Mesenchymal stem cell (in vitro differentiated cells and primary cell): ENCODE measurements around the gene SYNDIG1L.

Experiments
- DNase-seq: peaks from one replicate; pipeline ENCODE4 v3.0.0-alpha.2; 2013
- H2AFZ ChIP-seq: one replicate; pipeline ENCODE4 v1.6.1; 2013; ENCODE audit warnings: low read depth, mild to moderate bottlenecking, control low read depth, inconsistent platforms, low read length, moderate library complexity
- H2AK5ac ChIP-seq: 2 replicates; pipeline ENCODE4 v1.6.1; 2013; ENCODE audit warnings: low read length, moderate library complexity, mild to moderate bottlenecking, inconsistent platforms; ENCODE audit not compliant: severe bottlenecking
- H2BK120ac ChIP-seq: one replicate; pipeline ENCODE4 v1.6.1; 2013; ENCODE audit warnings: low read depth, mild to moderate bottlenecking, inconsistent platforms, low read length, moderate library complexity
- H2BK12ac ChIP-seq, 2 experiments: one replicate each; pipeline ENCODE4 v1.6.1; 2013; ENCODE audit warnings: inconsistent platforms in 2 of 2, low read length in 2 of 2, mild to moderate bottlenecking in 2 of 2, moderate library complexity in 2 of 2, control low read depth in 1 of 2
- H2BK15ac ChIP-seq: one replicate; pipeline ENCODE4 v1.6.1; 2013; ENCODE audit warnings: mild to moderate bottlenecking, low read depth, inconsistent platforms; ENCODE audit not compliant: poor library complexity, severe bottlenecking
- H2BK5ac ChIP-seq: 2 replicates; pipeline ENCODE4 v1.6.1; 2013; ENCODE audit warnings: low read depth, mild to moderate bottlenecking, low read length, control low read depth, inconsistent platforms; ENCODE audit not compliant: poor library complexity, severe bottlenecking
- H3K14ac ChIP-seq, 2 experiments: one replicate each; pipeline ENCODE4 v1.6.1; 2013; ENCODE audit warnings: inconsistent platforms in 2 of 2, low read length in 2 of 2, control low read depth in 1 of 2, mild to moderate bottlenecking in 1 of 2, moderate library complexity in 1 of 2
- H3K18ac ChIP-seq, 2 experiments: one replicate each; pipeline ENCODE4 v1.6.1; 2013; ENCODE audit warnings: inconsistent platforms in 2 of 2, low read length in 2 of 2, control low read depth in 1 of 2, low read depth in 1 of 2, mild to moderate bottlenecking in 1 of 2
- H3K23ac ChIP-seq, 2 experiments: one replicate each; pipeline ENCODE4 v1.6.1; 2013; ENCODE audit warnings: inconsistent platforms in 2 of 2, low read length in 2 of 2, mild to moderate bottlenecking in 2 of 2, moderate library complexity in 2 of 2, control low read depth in 1 of 2
- H3K27ac ChIP-seq: 2 replicates; pipeline ENCODE4 v1.5.1; 2013; ENCODE audit warnings: mild to moderate bottlenecking, moderate library complexity, low read length, control low read depth, inconsistent platforms; ENCODE audit not compliant: poor library complexity, severe bottlenecking
- H3K27me3 ChIP-seq, 2 experiments: 2 replicates each; pipeline versions ENCODE4 v1.6.1 to v1.7.0; 2013; ENCODE audit warnings: low read length in 2 of 2, mild to moderate bottlenecking in 2 of 2, moderate library complexity in 2 of 2, control low read depth in 1 of 2, inconsistent platforms in 1 of 2; ENCODE audit not compliant: control insufficient read depth in 1 of 2, insufficient read depth in 1 of 2
- H3K36me3 ChIP-seq, 2 experiments: 2 replicates each; pipeline versions ENCODE4 v1.6.1 to v1.7.0; 2013; ENCODE audit warnings: low read length in 2 of 2, control low read depth in 1 of 2, inconsistent platforms in 1 of 2, low read depth in 1 of 2, mild to moderate bottlenecking in 1 of 2; ENCODE audit not compliant: insufficient read depth in 2 of 2, control insufficient read depth in 1 of 2
- H3K4ac ChIP-seq, 2 experiments: one replicate each; pipeline ENCODE4 v1.6.1; 2013; ENCODE audit warnings: inconsistent platforms in 2 of 2, low read length in 2 of 2, mild to moderate bottlenecking in 2 of 2, moderate library complexity in 2 of 2, control low read depth in 1 of 2, low read depth in 1 of 2
- H3K4me1 ChIP-seq: 2 replicates; pipeline ENCODE4 v1.6.1; 2013; ENCODE audit warnings: low read depth, low read length, control low read depth; ENCODE audit not compliant: control insufficient read depth, insufficient read depth
- H3K4me2 ChIP-seq: 2 replicates; pipeline ENCODE4 v1.6.1; 2013; ENCODE audit warnings: low read length, mild to moderate bottlenecking, inconsistent platforms; ENCODE audit not compliant: poor library complexity, severe bottlenecking
- H3K4me3 ChIP-seq, 2 experiments: 2 replicates each; pipeline versions ENCODE4 v1.5.1 to v1.7.0; 2013; ENCODE audit warnings: low read length in 2 of 2, mild to moderate bottlenecking in 2 of 2, control low read depth in 1 of 2, low read depth in 1 of 2; ENCODE audit not compliant: insufficient read depth in 1 of 2
- H3K79me1 ChIP-seq: replicated peaks from 2 replicates; pipeline ENCODE4 v1.6.1; 2013; ENCODE audit warnings: mild to moderate bottlenecking, control low read depth, low read length, inconsistent platforms; ENCODE audit not compliant: poor library complexity, severe bottlenecking
- H3K9ac ChIP-seq: 2 replicates; pipeline ENCODE4 v1.7.0; 2013; ENCODE audit warnings: mild to moderate bottlenecking, low read length, moderate library complexity
- H3K9me3 ChIP-seq: 2 replicates; pipeline ENCODE4 v1.7.0; 2013; ENCODE audit warnings: mild to moderate bottlenecking, low read length; ENCODE audit not compliant: control insufficient read depth
- H4K8ac ChIP-seq: one replicate; pipeline ENCODE4 v1.6.1; 2013; ENCODE audit warnings: inconsistent platforms, mild to moderate bottlenecking, low read length, moderate library complexity
- H4K91ac ChIP-seq: one replicate; pipeline ENCODE4 v1.6.1; 2013; ENCODE audit warnings: mild to moderate bottlenecking, low read length, inconsistent platforms
- WGBS: methylation state at CpG from one replicate; pipeline ENCODE4 v1.1.7; 2013; ENCODE audit warnings: mixed read lengths; 5-methylcytosine and 5-hydroxymethylcytosine counted together

Gene SYNDIG1L

DNA sequence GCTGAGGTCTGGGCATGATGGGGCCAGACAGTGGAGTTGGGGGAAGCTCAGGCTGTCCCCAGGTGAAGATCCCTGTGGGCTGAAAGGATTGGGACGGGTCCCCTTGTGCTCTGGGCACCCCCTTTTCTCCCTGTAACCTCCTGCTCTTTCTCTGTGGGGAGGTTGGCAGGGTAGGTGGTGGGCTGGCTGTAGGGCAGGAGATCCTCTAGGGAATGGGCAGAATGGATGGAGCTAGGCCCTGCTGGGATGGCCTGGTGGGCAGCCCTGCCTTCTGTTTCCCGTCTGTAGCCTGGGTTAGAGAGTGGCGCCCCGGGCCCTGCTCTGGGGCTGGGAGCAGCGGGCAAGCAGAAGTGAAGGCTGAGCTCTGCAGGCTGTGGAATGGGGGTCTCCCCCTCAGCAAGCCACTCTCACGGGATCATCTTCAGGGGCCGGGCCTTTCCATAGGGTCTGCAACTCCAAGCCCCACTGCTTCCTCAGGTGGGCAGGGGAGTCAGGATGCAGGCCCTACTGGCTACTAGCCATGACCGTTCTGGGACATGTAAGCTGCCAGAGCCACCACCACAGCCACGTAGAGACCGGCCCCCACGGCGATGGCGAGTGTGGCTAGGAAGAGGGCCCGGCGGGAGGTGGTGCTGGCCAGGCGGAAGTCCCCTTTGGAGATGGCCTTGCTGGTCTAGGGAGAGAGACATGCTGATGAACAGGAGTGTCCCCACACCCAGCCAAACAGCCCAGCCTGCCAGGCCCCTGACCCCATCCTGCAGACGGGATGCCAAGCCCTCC lies 18.8 kb downstream of the SYNDIG1L start:
- Histone ChIP-seq H2BK120ac (no peak overlapping the region), H3K4ac (no peak overlapping the region), H3K27me3 (peaks cover 70 to 81% of the 10 kb centered on the region in 2 experiments), H2AFZ (no peak overlapping the region), H3K79me1 (no peaks in the 10 kb centered on the region), H3K18ac (no peak overlapping the region), H3K4me2 (no peak overlapping the region), H3K9me3 (no peaks in the 10 kb centered on the region), H3K36me3 (no peaks in the 10 kb centered on the region), H4K91ac (no peak overlapping the region), H3K4me3 (no peak overlapping the region), H2BK15ac (no peak overlapping the region), H3K14ac (no peak overlapping the region), H4K8ac (no peak overlapping the region), H3K4me1 (peaks cover 8% of the 10 kb centered on the region), H2BK5ac (no peak overlapping the region), H3K9ac (no peak overlapping the region), H3K27ac (no peak overlapping the region), H3K23ac (no peak overlapping the region), H2BK12ac (no peak overlapping the region), H2AK5ac (no peak overlapping the region)
- DNase-seq = no peak
- 81% methylated on average over 9 of the region's 17 CpGs for WGBS

GRCh38 chr14:74405663-74406062 lies 20.3 kb downstream of the SYNDIG1L start:
- Histone ChIP-seq H2BK12ac (no peak overlapping the region), H3K9ac (no peak overlapping the region), H3K14ac (no peak overlapping the region), H3K79me1 (no peaks in the 10 kb centered on the region), H3K4ac (no peak overlapping the region), H2AK5ac (no peak overlapping the region), H3K4me1 (peaks cover 21% of the 10 kb centered on the region), H3K9me3 (no peaks in the 10 kb centered on the region), H3K23ac (no peak overlapping the region), H3K18ac (no peak overlapping the region), H3K36me3 (no peaks in the 10 kb centered on the region), H2BK120ac (no peak overlapping the region), H2BK5ac (no peak overlapping the region), H2AFZ (no peak overlapping the region), H4K8ac (no peak overlapping the region), H4K91ac (no peak overlapping the region), H3K27ac (no peak overlapping the region), H3K4me2 (no peak overlapping the region), H3K4me3 (no peak overlapping the region), H2BK15ac (no peak overlapping the region), H3K27me3 (peaks cover 60 to 81% of the 10 kb centered on the region in 2 experiments)
- WGBS = 80% methylated on average over 3 of the region's 4 CpGs
- no peak for DNase-seq

GRCh38 chr14:74404435-74404834 lies 21.6 kb downstream of the SYNDIG1L start:
- no peak overlapping the region for H3K27ac ChIP-seq
- H3K27me3 ChIP-seq = peaks cover 58 to 81% of the 10 kb centered on the region in 2 experiments
- DNase-seq = no peak
- H4K8ac ChIP-seq = no peak overlapping the region
- H3K9ac ChIP-seq = no peak overlapping the region
- no peak overlapping the region for H3K4ac ChIP-seq
- H3K14ac ChIP-seq = peak overlapping the region in 1 of 2 experiments; percentile 37
- no peak overlapping the region for H2AK5ac ChIP-seq
- H2BK5ac ChIP-seq = no peak overlapping the region
- H3K4me3 ChIP-seq = no peak overlapping the region
- H3K23ac ChIP-seq = no peak overlapping the region
- H3K79me1 ChIP-seq = no peaks in the 10 kb centered on the region
- 74% methylated on average over 7 of the region's 7 CpGs for WGBS
- H2BK12ac ChIP-seq = no peak overlapping the region
- no peak overlapping the region for H2BK120ac ChIP-seq
- no peaks in the 10 kb centered on the region for H3K36me3 ChIP-seq
- H3K4me1 ChIP-seq = peaks cover 21% of the 10 kb centered on the region
- H3K18ac ChIP-seq = no peak overlapping the region
- H4K91ac ChIP-seq = no peak overlapping the region
- H2AFZ ChIP-seq = no peak overlapping the region
- H3K9me3 ChIP-seq = no peaks in the 10 kb centered on the region
- no peak overlapping the region for H2BK15ac ChIP-seq
- no peak overlapping the region for H3K4me2 ChIP-seq

DNA sequence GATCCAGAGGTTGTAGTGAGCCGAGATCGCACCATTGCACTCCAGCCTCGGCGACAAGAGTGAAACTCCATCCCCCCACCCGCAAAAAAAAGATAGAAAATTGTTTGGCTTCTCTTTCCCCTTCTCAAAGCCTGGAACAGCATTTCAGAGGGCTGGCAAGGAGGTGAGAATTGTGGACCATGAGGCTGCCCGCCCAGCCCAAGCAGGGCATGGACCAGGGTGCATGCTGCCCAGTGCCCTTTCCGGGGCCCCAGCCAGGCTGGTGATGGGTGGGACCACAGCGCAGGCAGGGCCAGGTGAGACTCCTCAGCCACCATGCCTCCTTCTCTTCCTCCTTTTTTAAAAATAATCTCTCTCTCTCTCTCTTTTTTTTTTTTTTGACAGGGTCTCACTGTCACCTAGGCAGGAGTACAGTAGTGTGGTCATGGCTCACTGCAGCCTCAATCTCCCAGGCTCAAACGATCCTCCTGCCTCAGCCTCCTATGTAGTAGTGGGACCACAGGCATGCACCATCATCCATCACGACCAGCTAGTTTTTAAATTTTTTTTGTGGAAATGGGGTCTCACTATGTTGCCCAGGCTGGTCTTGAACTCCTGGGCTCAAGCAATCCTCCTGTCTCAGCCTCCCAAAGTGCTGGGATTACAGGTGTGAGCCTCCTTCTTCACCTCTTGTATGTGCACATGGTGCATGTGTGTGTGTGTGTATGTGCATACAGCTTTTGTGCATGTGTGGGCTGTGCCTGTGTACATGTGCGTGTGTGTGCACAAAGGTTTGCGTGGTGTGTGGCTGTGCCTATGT lies 22.2 kb downstream of the SYNDIG1L start:
- WGBS = 94% methylated on average over 11 of the region's 12 CpGs
- H3K79me1 ChIP-seq = no peaks in the 10 kb centered on the region
- no peak overlapping the region for H2AFZ ChIP-seq

More for the DNA sequence above, 22.2 kb downstream of the SYNDIG1L start:
- Histone ChIP-seq H2BK5ac (no peak overlapping the region), H3K4me2 (no peak overlapping the region), H3K14ac (peak overlapping the region in 1 of 2 experiments; percentile 37), H3K27me3 (peaks cover 57 to 84% of the 10 kb centered on the region in 2 experiments), H3K4me1 (peaks cover 21% of the 10 kb centered on the region), H3K18ac (no peak overlapping the region), H3K4ac (no peak overlapping the region), H2BK120ac (no peak overlapping the region), H3K23ac (no peak overlapping the region), H3K9me3 (no peaks in the 10 kb centered on the region), H4K8ac (no peak overlapping the region), H4K91ac (no peak overlapping the region), H2AK5ac (no peak overlapping the region), H3K36me3 (no peaks in the 10 kb centered on the region), H3K4me3 (no peak overlapping the region), H3K27ac (no peak overlapping the region), H3K9ac (no peak overlapping the region), H2BK12ac (no peak overlapping the region), H2BK15ac (no peak overlapping the region)
- no peak for DNase-seq
